Vagina (tissue), 2 donors: ENCODE data around the gene POLD1.
"Not testable (repeated sequence)": the region's sequence is repeated elsewhere in the genome, so short reads cannot be mapped to it uniquely, and the experiment has no call there.

Source experiments
- CTCF ChIP-seq, 3 experiments: fragments of 450-650 bp in 2 of 3; fragments of 200-600 bp in 1 of 3; sonication (generic) in 1 of 3; IDR thresholded peaks; one replicate each; pipeline ENCODE4 v1.5.1; 2017 to 2019; ENCODE audit warnings: antibody characterized with exemption in 3 of 3, mild to moderate bottlenecking in 2 of 3, moderate library complexity in 2 of 3
- POLR2AphosphoS5 ChIP-seq, 2 donors: sonication (generic); formaldehyde crosslinking; IDR thresholded peaks; one replicate each; pipeline ENCODE4 v1.9.0; 2017; ENCODE audit warnings: antibody characterized with exemption in 2 of 2, mild to moderate bottlenecking in 2 of 2, low read depth in 1 of 2; ENCODE audit not compliant: insufficient read depth in 1 of 2

DNA sequence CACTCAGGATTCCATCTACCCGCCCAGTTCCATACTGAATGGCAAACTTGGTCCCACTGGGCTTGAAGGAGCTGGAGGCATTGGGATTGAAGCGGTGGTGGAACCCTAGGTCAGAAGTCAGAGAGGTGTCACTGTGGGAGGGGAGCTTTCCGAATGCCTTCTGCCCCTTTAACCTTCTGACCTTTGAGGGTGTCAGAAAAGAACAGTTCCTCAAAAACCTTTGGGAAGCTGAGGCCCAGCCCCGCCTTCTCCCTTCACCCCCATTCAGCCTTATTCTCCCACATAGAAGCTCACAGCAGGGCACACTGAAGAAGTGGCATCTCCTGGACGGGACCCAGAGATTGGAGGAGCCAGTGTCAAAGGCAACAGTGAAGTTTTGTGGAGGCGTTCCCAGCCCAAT lies 47.1 kb upstream of the POLD1 start:
- not testable (repeated sequence) for TF ChIP-seq CTCF (IDR thresholded peaks at IDR 0.05); POLR2AphosphoS5 (IDR thresholded peaks at IDR 0.05; ENCODE audit: insufficient read depth in 1 of 2, low read depth in 1 of 2)
